ENCODE results near the gene GCLC. TPM values are rescaled to one million over a fixed set of nuclear protein-coding genes. Genes with fewer than 3 reads are reported as not detected.

The GCLC gene
- polyA plus RNA-seq, 3 donors = 6.4 to 15.7 (median 10.1) TPM

GRCh38 chr6:53479871-53480270 is 65.0 kb downstream of the GCLC start:
- Mint-ChIP-seq H3K36me3 (no peaks in the 10 kb centered on the region), H3K4me3 (no peak overlapping the region), H3K27ac (no peak overlapping the region), H3K4me1 (peaks cover 38% of the 10 kb centered on the region), H3K27me3 (ENCODE audit: low read depth in 3 of 3) (peaks cover 0 to 2% (median 1%) of the 10 kb centered on the region in 3 donors), H3K9me3 (no peaks in the 10 kb centered on the region)
- Histone ChIP-seq H4K20me1 (ENCODE audit: insufficient read depth, low read length) (no peaks in the 10 kb centered on the region), H3K9ac (ENCODE audit: insufficient read depth, low read length, poor library complexity, severe bottlenecking) (no peak overlapping the region), H3K36me3 (replicated peaks in 1 of 2; ENCODE audit: control insufficient read depth in 1 of 2, insufficient read depth in 2 of 2, low read length in 2 of 2) (no peaks in the 10 kb centered on the region), H2AFZ (ENCODE audit: insufficient read depth, low read depth, low read length, poor library complexity, severe bottlenecking) (no peak overlapping the region), H3K79me2 (ENCODE audit: insufficient read depth, low read length) (no peaks in the 10 kb centered on the region), H3K27me3 (ENCODE audit: control insufficient read depth in 2 of 2, insufficient read depth in 2 of 2, low read length in 2 of 2) (no peaks in the 10 kb centered on the region), H3K9me3 (replicated peaks in 1 of 2; ENCODE audit: control insufficient read depth in 1 of 2, insufficient read depth in 1 of 2, low read length in 2 of 2) (no peaks in the 10 kb centered on the region), H3K4me1 (ENCODE audit: control insufficient read depth in 1 of 2, insufficient read depth in 2 of 2, low read length in 2 of 2) (peaks cover 31 to 36% of the 10 kb centered on the region in 2 donors), H3K27ac (ENCODE audit: low read depth in 1 of 2, low read length in 2 of 2) (no peak overlapping the region), H3K4me2 (replicated peaks; ENCODE audit: extremely low read depth, low read length, poor library complexity, severe bottlenecking) (no peak overlapping the region), H3K4me3 (replicated peaks in 1 of 3; ENCODE audit: low read depth in 2 of 3, low read length in 3 of 3) (no peak overlapping the region)
- DNase-seq = no peak
- intact Hi-C loops (cut with micrococcal nuclease) = loop anchor here in 1 of 2 donors (5.0 to 10.0 kb wide), 2 partner anchors 45 to 133 kb away; partner anchors contain the start of gene ELOVL5
- 71% methylated on average over 1 of the region's 1 CpG for WGBS (ENCODE audit: insufficient coverage)
- TF ChIP-seq CTCF (IDR thresholded peaks at IDR 0.05) = no peak

- H3K36me3 Mint-ChIP-seq = no peaks in the 10 kb centered on the region
- Histone ChIP-seq H3K4me1 (ENCODE audit: control insufficient read depth in 1 of 2, insufficient read depth in 2 of 2, low read length in 2 of 2) (peaks cover 2 to 7% of the 10 kb centered on the region in 2 donors), H2AFZ (ENCODE audit: insufficient read depth, low read depth, low read length, poor library complexity, severe bottlenecking) (no peak overlapping the region), H3K4me3 (replicated peaks in 1 of 3; ENCODE audit: low read depth in 2 of 3, low read length in 3 of 3) (no peak overlapping the region), H3K79me2 (ENCODE audit: insufficient read depth, low read length) (no peaks in the 10 kb centered on the region), H3K36me3 (replicated peaks in 1 of 2; ENCODE audit: control insufficient read depth in 1 of 2, insufficient read depth in 2 of 2, low read length in 2 of 2) (no peaks in the 10 kb centered on the region), H3K9me3 (replicated peaks in 1 of 2; ENCODE audit: control insufficient read depth in 1 of 2, insufficient read depth in 1 of 2, low read length in 2 of 2) (no peaks in the 10 kb centered on the region), H3K9ac (ENCODE audit: insufficient read depth, low read length, poor library complexity, severe bottlenecking) (no peak overlapping the region), H3K4me2 (replicated peaks; ENCODE audit: extremely low read depth, low read length, poor library complexity, severe bottlenecking) (no peak overlapping the region), H3K27ac (ENCODE audit: low read depth in 1 of 2, low read length in 2 of 2) (no peak overlapping the region), H4K20me1 (ENCODE audit: insufficient read depth, low read length) (no peaks in the 10 kb centered on the region), H3K27me3 (ENCODE audit: control insufficient read depth in 2 of 2, insufficient read depth in 2 of 2, low read length in 2 of 2) (no peaks in the 10 kb centered on the region)
- 100% methylated on average over 1 of the region's 1 CpG for WGBS (ENCODE audit: insufficient coverage)
- H3K9me3 Mint-ChIP-seq = no peaks in the 10 kb centered on the region
- no peak for TF ChIP-seq CTCF (IDR thresholded peaks at IDR 0.05)
- H3K4me1 Mint-ChIP-seq = peaks cover 11% of the 10 kb centered on the region
- H3K4me3 Mint-ChIP-seq = no peak overlapping the region
- no peak for DNase-seq
- H3K27ac Mint-ChIP-seq = no peak overlapping the region
- peaks cover 0 to 2% (median 1%) of the 10 kb centered on the region in 3 donors for H3K27me3 Mint-ChIP-seq (ENCODE audit: low read depth in 3 of 3)
- intact Hi-C loops (cut with micrococcal nuclease) = no loop called here
Measured at GRCh38 chr6:53476964-53477363, 67.9 kb downstream of the GCLC start.
